ENCODE data around the gene STPG3. TPM values are rescaled to one million over a fixed set of nuclear protein-coding genes. Genes with fewer than 3 reads are reported as not detected.
"Not testable (repeated sequence)": the region's sequence is repeated elsewhere in the genome, so short reads cannot be mapped to it uniquely, and the experiment has no call there.

Gene STPG3
- total RNA-seq, 4 donors from 2014 or later = not detected

GRCh38 chr9:137241490-137242268 is 9.4 kb upstream of the STPG3 start:
- H3K27ac ChIP-seq = peak overlapping the region; percentile 65 to 99 (median 97)
- H3K36me3 ChIP-seq = peaks cover 0 to 22% of the 10 kb centered on the region in 2 donors
- no peaks in the 10 kb centered on the region for H3K9me3 ChIP-seq
- peak overlapping the region; percentile 56 to 82 for H3K4me3 ChIP-seq
- WGBS, 2 donors (ENCODE audit: low coverage in 1 of 2) = no CpG with 5 or more reads among the region's 83 CpGs
- no peak for TF ChIP-seq POLR2A (IDR thresholded peaks at IDR 0.05)
- TF ChIP-seq EP300 (IDR thresholded peaks at IDR 0.05) = no peak
- TF ChIP-seq CTCF (IDR thresholded peaks at IDR 0.05) = no peak
- no peak for TF ChIP-seq POLR2AphosphoS5 (IDR thresholded peaks at IDR 0.05)
- ATAC-seq = peak; percentile 56
- peaks cover 0 to 74% (median 36%) of the 10 kb centered on the region in 3 donors for H3K4me1 ChIP-seq
- no peaks in the 10 kb centered on the region for H3K27me3 ChIP-seq

DNA sequence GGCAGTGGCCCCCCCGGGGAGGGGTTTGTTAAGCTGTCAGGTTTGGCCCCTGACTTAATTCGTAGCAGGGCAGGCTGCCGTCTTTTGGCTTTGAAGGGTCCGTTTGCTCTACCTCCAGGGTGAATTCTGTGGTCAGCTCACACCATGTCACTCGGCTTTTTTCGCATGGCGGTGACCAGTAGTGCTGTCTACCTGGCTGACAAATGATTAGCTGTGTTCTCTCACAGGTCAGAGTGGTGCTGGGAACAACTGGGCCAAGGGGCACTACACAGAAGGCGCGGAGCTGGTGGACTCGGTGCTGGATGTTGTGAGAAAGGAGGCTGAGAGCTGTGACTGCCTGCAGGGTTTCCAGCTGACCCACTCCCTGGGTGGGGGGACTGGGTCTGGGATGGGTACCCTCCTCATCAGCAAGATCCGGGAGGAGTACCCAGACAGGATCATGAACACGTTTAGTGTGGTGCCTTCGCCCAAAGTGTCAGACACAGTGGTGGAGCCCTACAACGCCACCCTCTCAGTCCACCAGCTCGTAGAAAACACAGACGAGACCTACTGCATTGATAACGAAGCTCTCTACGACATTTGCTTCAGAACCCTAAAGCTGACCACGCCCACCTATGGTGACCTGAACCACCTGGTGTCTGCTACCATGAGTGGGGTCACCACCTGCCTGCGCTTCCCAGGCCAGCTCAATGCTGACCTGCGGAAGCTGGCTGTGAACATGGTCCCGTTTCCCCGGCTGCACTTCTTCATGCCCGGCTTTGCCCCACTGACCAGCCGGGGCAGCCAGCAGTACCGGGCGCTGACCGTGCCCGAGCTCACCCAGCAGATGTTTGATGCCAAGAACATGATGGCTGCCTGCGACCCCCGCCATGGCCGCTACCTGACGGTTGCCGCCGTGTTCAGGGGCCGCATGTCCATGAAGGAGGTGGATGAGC is 8.6 kb upstream of the STPG3 start:
- peaks cover 0 to 65% (median 33%) of the 10 kb centered on the region in 3 donors for H3K4me1 ChIP-seq
- WGBS, 2 donors (ENCODE audit: low coverage in 1 of 2) = 43% methylated on average over 5 of the region's 36 CpGs; no CpG with 5 or more reads in 1 of the 2 donors
- peaks cover 0 to 22% of the 10 kb centered on the region in 2 donors for H3K36me3 ChIP-seq
- no peaks in the 10 kb centered on the region for H3K9me3 ChIP-seq
- H3K27ac ChIP-seq = peak overlapping the region in 3 of 4 donors; percentile 95 to 99 (median 99)
- ATAC-seq = no peak
- TF ChIP-seq POLR2A (IDR thresholded peaks at IDR 0.05) = no peak
- TF ChIP-seq EP300 (IDR thresholded peaks at IDR 0.05) = no peak
- no peak for TF ChIP-seq CTCF (IDR thresholded peaks at IDR 0.05)
- TF ChIP-seq POLR2AphosphoS5 (IDR thresholded peaks at IDR 0.05) = no peak
- H3K4me3 ChIP-seq = peak overlapping the region; percentile 56 to 82
- H3K27me3 ChIP-seq = no peaks in the 10 kb centered on the region

DNA sequence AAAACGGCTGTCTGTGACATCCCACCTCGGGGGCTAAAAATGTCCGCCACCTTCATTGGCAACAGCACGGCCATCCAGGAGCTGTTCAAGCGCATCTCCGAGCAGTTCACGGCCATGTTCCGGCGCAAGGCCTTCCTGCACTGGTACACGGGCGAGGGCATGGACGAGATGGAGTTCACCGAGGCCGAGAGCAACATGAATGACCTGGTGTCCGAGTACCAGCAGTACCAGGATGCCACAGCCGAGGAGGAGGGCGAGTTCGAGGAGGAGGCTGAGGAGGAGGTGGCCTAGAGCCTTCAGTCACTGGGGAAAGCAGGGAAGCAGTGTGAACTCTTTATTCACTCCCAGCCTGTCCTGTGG is 7.8 kb upstream of the STPG3 start:
- H3K9me3 ChIP-seq, H3K27me3 ChIP-seq, H3K4me3 ChIP-seq, ATAC-seq: not testable (repeated sequence)
- H3K36me3 ChIP-seq = peaks cover 0 to 22% of the 10 kb centered on the region in 2 donors
- peaks cover 0 to 58% (median 33%) of the 10 kb centered on the region in 3 donors for H3K4me1 ChIP-seq
- 84% methylated on average over 3 of the region's 18 CpGs; no CpG with 5 or more reads in 1 of the 2 donors for WGBS, 2 donors (ENCODE audit: low coverage in 1 of 2)
- peak overlapping the region in 3 of 4 donors; percentile 4 to 99 (median 99) for H3K27ac ChIP-seq

- 68% methylated on average over 3 of the region's 15 CpGs; no CpG with 5 or more reads in 1 of the 2 donors for WGBS, 2 donors (ENCODE audit: low coverage in 1 of 2)
- H3K4me3 ChIP-seq = no peak overlapping the region
- H3K27me3 ChIP-seq = no peaks in the 10 kb centered on the region
- H3K27ac ChIP-seq = peak overlapping the region in 3 of 4 donors; percentile 4 to 99 (median 19)
- no peak for ATAC-seq
- H3K9me3 ChIP-seq = no peaks in the 10 kb centered on the region
- TF ChIP-seq EP300 (IDR thresholded peaks at IDR 0.05) (no peak), POLR2A (IDR thresholded peaks at IDR 0.05) (peak in 1 of 2 donors; percentile 4)
- H3K36me3 ChIP-seq = peaks cover 0 to 22% of the 10 kb centered on the region in 2 donors
- peaks cover 0 to 52% (median 27%) of the 10 kb centered on the region in 3 donors for H3K4me1 ChIP-seq
These were observed 7.2 kb upstream of the STPG3 start for GRCh38 chr9:137243626-137244485.

GRCh38 chr9:137244486-137245449 is 6.3 kb upstream of the STPG3 start:
- Histone ChIP-seq H3K27me3 (no peaks in the 10 kb centered on the region), H3K27ac (peak overlapping the region in 1 of 4 donors; percentile 99), H3K9me3 (no peaks in the 10 kb centered on the region), H3K4me1 (peaks cover 0 to 43% (median 18%) of the 10 kb centered on the region in 3 donors), H3K36me3 (peaks cover 0 to 22% of the 10 kb centered on the region in 2 donors), H3K4me3 (no peak overlapping the region)
- no peak for ATAC-seq
- WGBS, 2 donors (ENCODE audit: low coverage in 1 of 2) = 72 to 100% methylated on average over 4 to 6 of the region's 36 CpGs
- TF ChIP-seq POLR2A (IDR thresholded peaks at IDR 0.05) = no peak
